H9 (cell line): ENCODE results near the gene EPHB2. TPM values are rescaled to one million over a fixed set of nuclear protein-coding genes. Genes with fewer than 3 reads are reported as not detected.

Source experiments
- DNase-seq: peaks from one replicate; pipeline ENCODE4 v3.0.0-alpha.2; 2017
- H2AFZ ChIP-seq: one replicate; pipeline ENCODE4 v1.6.1; 2013; ENCODE audit warnings: mild to moderate bottlenecking, low read length, control low read depth, moderate library complexity
- H2AK5ac ChIP-seq: 2 replicates; pipeline ENCODE4 v1.6.1; 2013; ENCODE audit warnings: low read length, control low read depth, mixed read lengths; ENCODE audit not compliant: insufficient read length
- H2BK120ac ChIP-seq: one replicate; pipeline ENCODE4 v1.6.1; 2013; ENCODE audit warnings: low read depth, mild to moderate bottlenecking, low read length, control low read depth, inconsistent platforms; ENCODE audit not compliant: poor library complexity, severe bottlenecking
- H2BK12ac ChIP-seq: 2 replicates; pipeline ENCODE4 v1.6.1; 2013; ENCODE audit warnings: low read length, control low read depth, mixed read lengths, low read depth; ENCODE audit not compliant: insufficient read length
- H2BK15ac ChIP-seq: 2 replicates; pipeline ENCODE4 v1.6.1; 2013; ENCODE audit warnings: low read depth, low read length, control low read depth
- H2BK20ac ChIP-seq: one replicate; pipeline ENCODE4 v1.6.1; 2013; ENCODE audit warnings: low read depth, mild to moderate bottlenecking, low read length, control low read depth, inconsistent platforms; ENCODE audit not compliant: poor library complexity, severe bottlenecking
- H2BK5ac ChIP-seq: 2 replicates; pipeline ENCODE4 v1.6.1; 2013; ENCODE audit warnings: low read length, control low read depth, mixed read lengths; ENCODE audit not compliant: insufficient read length
- H3K14ac ChIP-seq: 2 replicates; pipeline ENCODE4 v1.6.1; 2013; ENCODE audit warnings: low read length, control low read depth; ENCODE audit not compliant: insufficient read depth
- H3K18ac ChIP-seq: 2 replicates; pipeline ENCODE4 v1.6.1; 2013; ENCODE audit warnings: low read depth, mild to moderate bottlenecking, mixed read lengths, low read length, control low read depth; ENCODE audit not compliant: insufficient read length
- H3K23ac ChIP-seq: 2 replicates; pipeline ENCODE4 v1.6.1; 2013; ENCODE audit warnings: low read length, control low read depth, mixed read lengths, low read depth; ENCODE audit not compliant: insufficient read length
- H3K23me2 ChIP-seq: 2 replicates; pipeline ENCODE4 v1.6.1; 2013; ENCODE audit warnings: low read depth, mild to moderate bottlenecking, mixed read lengths, low read length, control low read depth; ENCODE audit not compliant: insufficient read length, poor library complexity, severe bottlenecking
- H3K27ac ChIP-seq: 2 replicates; pipeline ENCODE4 v1.5.1; 2013; ENCODE audit warnings: low read length, control low read depth, mixed read lengths, low read depth; ENCODE audit not compliant: insufficient read length
- H3K27me3 ChIP-seq: 2 replicates; pipeline ENCODE4 v1.6.1; 2013; ENCODE audit warnings: low read length, control low read depth, inconsistent platforms; ENCODE audit not compliant: insufficient read depth
- H3K4ac ChIP-seq: 2 replicates; pipeline ENCODE4 v1.6.1; 2013; ENCODE audit warnings: low read depth, mild to moderate bottlenecking, control low read depth, inconsistent platforms, low read length, moderate library complexity
- H3K4me1 ChIP-seq: 2 replicates; pipeline ENCODE4 v1.6.1; 2013; ENCODE audit warnings: low read length, control low read depth, inconsistent platforms; ENCODE audit not compliant: insufficient read depth
- H3K4me2 ChIP-seq: 2 replicates; pipeline ENCODE4 v1.6.1; 2013; ENCODE audit warnings: low read length, control low read depth, mixed read lengths; ENCODE audit not compliant: insufficient read length, insufficient read depth
- H3K56ac ChIP-seq: 2 replicates; pipeline ENCODE4 v1.6.1; 2013; ENCODE audit warnings: low read depth, mild to moderate bottlenecking, mixed read lengths, low read length, control low read depth; ENCODE audit not compliant: insufficient read length
- H3K79me1 ChIP-seq: 2 replicates; pipeline ENCODE4 v1.6.1; 2013; ENCODE audit warnings: low read depth, mild to moderate bottlenecking, moderate library complexity, low read length, control low read depth, inconsistent platforms; ENCODE audit not compliant: insufficient read depth, poor library complexity, severe bottlenecking
- H3K79me2 ChIP-seq: 2 replicates; pipeline ENCODE4 v1.6.1; 2013; ENCODE audit warnings: low read length, control low read depth, inconsistent platforms; ENCODE audit not compliant: insufficient read depth
- H3K9ac ChIP-seq: 2 replicates; pipeline ENCODE4 v1.6.1; 2013; ENCODE audit warnings: low read length, control low read depth, mixed read lengths; ENCODE audit not compliant: insufficient read length; ENCODE audit errors: extremely low read depth
- H3K9me3 ChIP-seq: one replicate; pipeline ENCODE4 v1.6.1; 2013; ENCODE audit warnings: low read depth, low read length, inconsistent platforms; ENCODE audit not compliant: control insufficient read depth
- H3T11ph ChIP-seq: one replicate; pipeline ENCODE4 v1.6.1; 2013; ENCODE audit warnings: mild to moderate bottlenecking, low read length, control low read depth, inconsistent platforms
- H4K20me1 ChIP-seq: one replicate; pipeline ENCODE4 v1.6.1; 2013; ENCODE audit not compliant: control insufficient read depth, insufficient read length, insufficient read depth
- H4K5ac ChIP-seq: 2 replicates; pipeline ENCODE4 v1.6.1; 2013; ENCODE audit warnings: low read depth, mild to moderate bottlenecking, mixed read lengths, low read length, control low read depth; ENCODE audit not compliant: insufficient read length
- H4K8ac ChIP-seq: replicated peaks from 2 replicates; pipeline ENCODE4 v1.6.1; 2013; ENCODE audit warnings: low read length, control low read depth, mixed read lengths, low read depth; ENCODE audit not compliant: insufficient read length
- H4K91ac ChIP-seq: 2 replicates; pipeline ENCODE4 v1.6.1; 2013; ENCODE audit warnings: low read depth, mild to moderate bottlenecking, moderate library complexity, mixed read lengths, low read length, control low read depth; ENCODE audit not compliant: insufficient read length
- H3K27ac Mint-ChIP-seq, 3 experiments: 2 replicates in 2 of 3; 3 replicates in 1 of 3; pipeline ENCODE4 v1.8.0; 2020 to 2021; ENCODE audit warnings: mixed read lengths in 3 of 3, mild to moderate bottlenecking in 1 of 3, moderate library complexity in 1 of 3
- H3K27me3 Mint-ChIP-seq: 2 replicates; pipeline ENCODE4 v1.8.0; 2021; ENCODE audit warnings: low read depth, mild to moderate bottlenecking, moderate library complexity, mixed read lengths
- H3K36me3 Mint-ChIP-seq, 3 experiments: 2 replicates in 2 of 3; 3 replicates in 1 of 3; pipeline ENCODE4 v1.8.0; 2020 to 2021; ENCODE audit warnings: low read depth in 3 of 3, mixed read lengths in 3 of 3; ENCODE audit not compliant: insufficient read depth in 1 of 3
- H3K4me1 Mint-ChIP-seq, 2 experiments: 2 replicates each; pipeline ENCODE4 v1.8.0; 2020; ENCODE audit warnings: mixed read lengths in 2 of 2
- H3K4me3 Mint-ChIP-seq, 2 experiments: 2 replicates in 1 of 2; 3 replicates in 1 of 2; pipeline ENCODE4 v1.8.0; 2020 to 2021; ENCODE audit warnings: mild to moderate bottlenecking in 2 of 2, mixed read lengths in 2 of 2, moderate library complexity in 1 of 2
- H3K9me3 Mint-ChIP-seq, 2 experiments: 2 replicates in 1 of 2; 3 replicates in 1 of 2; pipeline ENCODE4 v1.8.0; 2020; ENCODE audit warnings: mild to moderate bottlenecking in 2 of 2, mixed read lengths in 2 of 2, moderate library complexity in 1 of 2
- WGBS: extraction: QIAGEN DNeasy Blood & Tissue Kit; methylation state at CpG from one replicate; pipeline ENCODE4 v1.1.7; 2013; ENCODE audit warnings: missing lambda C conversion rate, low lambda C conversion rate, mixed read lengths; ENCODE audit not compliant: insufficient read length; ENCODE audit errors: extremely low coverage; 5-methylcytosine and 5-hydroxymethylcytosine counted together
- total RNA-seq: library from RNA; stranded (reverse); gene quantifications from 2 replicates; pipeline ENCODE4 v1.2.1, GENCODE V29; 2021
- TF ChIP-seq, protein P1 (sequence below): fragments of 200-600 bp; sonication (generic); conservative IDR thresholded peaks from 3 replicates; pipeline ENCODE4 v1.8.0; 2021; ENCODE audit warnings: antibody characterized with exemption, mild to moderate bottlenecking

Gene EPHB2
- total RNA-seq, 1 experiment from 2014 or later: 9.5 TPM

DNA sequence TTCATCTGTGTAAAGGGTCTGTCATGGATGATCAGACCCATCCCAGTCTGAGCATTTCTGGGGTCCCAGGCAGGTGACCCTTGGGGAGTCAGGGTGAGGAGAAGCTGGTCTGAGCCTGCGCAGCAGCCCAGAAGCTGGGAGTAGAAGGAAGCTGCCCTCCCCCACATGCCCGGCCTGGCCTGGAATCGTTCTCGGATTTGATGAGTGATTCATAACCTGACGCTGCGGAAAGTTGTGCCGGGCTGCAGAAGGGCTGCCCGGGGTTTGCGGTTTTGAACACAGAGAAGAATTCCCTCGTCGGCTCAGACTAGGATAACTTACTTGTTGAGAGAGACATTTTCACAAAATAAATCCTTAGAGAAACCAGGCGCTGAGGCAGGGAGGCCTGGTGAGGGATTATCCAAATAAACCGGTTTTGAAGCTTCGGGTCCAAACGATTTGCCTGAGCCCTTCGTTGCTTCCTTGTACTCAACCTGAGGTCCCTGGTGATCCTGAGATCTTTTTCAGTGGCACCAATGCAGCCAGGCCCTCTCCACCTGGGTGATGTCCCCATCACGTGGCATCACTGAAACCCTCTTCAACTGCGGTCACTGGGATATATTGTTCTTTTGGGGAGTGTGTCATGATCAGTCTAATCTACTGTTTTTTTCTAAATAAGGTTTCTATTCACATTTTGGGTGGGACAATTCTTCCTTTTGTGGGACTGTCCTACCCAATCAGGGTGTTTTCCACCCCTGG is 29.2 kb downstream of the EPHB2 start:
- H2BK20ac ChIP-seq: no peak overlapping the region
- no CpG with 5 or more reads among the region's 18 CpGs for WGBS
- Mint-ChIP-seq H3K4me1 (peaks cover 0 to 34% of the 10 kb centered on the region in 2 experiments; a peak in 3 of 4 replicates), H3K27ac (no peak overlapping the region; a peak in 1 of 7 replicates), H3K4me3 (no peak overlapping the region), H3K36me3 (no peaks in the 10 kb centered on the region), H3K9me3 (no peaks in the 10 kb centered on the region), H3K27me3 (peaks cover 2% of the 10 kb centered on the region)
- DNase-seq: no peak
- H2BK12ac ChIP-seq: no peak overlapping the region
- H3K9me3 ChIP-seq: no peaks in the 10 kb centered on the region
- H3K56ac ChIP-seq: no peak overlapping the region
- H3K14ac ChIP-seq: no peak overlapping the region; the same call in 1 of the 2 replicates
- H3K9ac ChIP-seq: no peak overlapping the region
- H3K4me2 ChIP-seq: no peak overlapping the region
- H3K27me3 ChIP-seq: no peaks in the 10 kb centered on the region
- H4K20me1 ChIP-seq: no peaks in the 10 kb centered on the region
- H3K23ac ChIP-seq: no peak overlapping the region
- no peak overlapping the region for H3T11ph ChIP-seq
- TF ChIP-seq, protein P1, sequence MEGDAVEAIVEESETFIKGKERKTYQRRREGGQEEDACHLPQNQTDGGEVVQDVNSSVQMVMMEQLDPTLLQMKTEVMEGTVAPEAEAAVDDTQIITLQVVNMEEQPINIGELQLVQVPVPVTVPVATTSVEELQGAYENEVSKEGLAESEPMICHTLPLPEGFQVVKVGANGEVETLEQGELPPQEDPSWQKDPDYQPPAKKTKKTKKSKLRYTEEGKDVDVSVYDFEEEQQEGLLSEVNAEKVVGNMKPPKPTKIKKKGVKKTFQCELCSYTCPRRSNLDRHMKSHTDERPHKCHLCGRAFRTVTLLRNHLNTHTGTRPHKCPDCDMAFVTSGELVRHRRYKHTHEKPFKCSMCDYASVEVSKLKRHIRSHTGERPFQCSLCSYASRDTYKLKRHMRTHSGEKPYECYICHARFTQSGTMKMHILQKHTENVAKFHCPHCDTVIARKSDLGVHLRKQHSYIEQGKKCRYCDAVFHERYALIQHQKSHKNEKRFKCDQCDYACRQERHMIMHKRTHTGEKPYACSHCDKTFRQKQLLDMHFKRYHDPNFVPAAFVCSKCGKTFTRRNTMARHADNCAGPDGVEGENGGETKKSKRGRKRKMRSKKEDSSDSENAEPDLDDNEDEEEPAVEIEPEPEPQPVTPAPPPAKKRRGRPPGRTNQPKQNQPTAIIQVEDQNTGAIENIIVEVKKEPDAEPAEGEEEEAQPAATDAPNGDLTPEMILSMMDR: no peak
- H3K4ac ChIP-seq: no peak overlapping the region
- H3K27ac ChIP-seq: no peak overlapping the region
- no peak overlapping the region for H2BK5ac ChIP-seq
- no peak overlapping the region for H2AK5ac ChIP-seq
- no peaks in the 10 kb centered on the region; the same call in 1 of the 2 replicates for H3K4me1 ChIP-seq
- H4K91ac ChIP-seq: no peak overlapping the region
- no peak overlapping the region for H4K5ac ChIP-seq
- no peak overlapping the region for H2AFZ ChIP-seq
- H2BK15ac ChIP-seq: no peak overlapping the region
- H3K79me1 ChIP-seq: no peaks in the 10 kb centered on the region
- H3K79me2 ChIP-seq: no peaks in the 10 kb centered on the region
- H3K23me2 ChIP-seq: no peaks in the 10 kb centered on the region
- H2BK120ac ChIP-seq: no peak overlapping the region
- no peak overlapping the region for H3K18ac ChIP-seq
- H4K8ac ChIP-seq: no peak overlapping the region
